ENCODE data around the gene ZNF777.
"Not testable (repeated sequence)": the region's sequence is repeated elsewhere in the genome, so short reads cannot be mapped to it uniquely, and the experiment has no call there.

DNA sequence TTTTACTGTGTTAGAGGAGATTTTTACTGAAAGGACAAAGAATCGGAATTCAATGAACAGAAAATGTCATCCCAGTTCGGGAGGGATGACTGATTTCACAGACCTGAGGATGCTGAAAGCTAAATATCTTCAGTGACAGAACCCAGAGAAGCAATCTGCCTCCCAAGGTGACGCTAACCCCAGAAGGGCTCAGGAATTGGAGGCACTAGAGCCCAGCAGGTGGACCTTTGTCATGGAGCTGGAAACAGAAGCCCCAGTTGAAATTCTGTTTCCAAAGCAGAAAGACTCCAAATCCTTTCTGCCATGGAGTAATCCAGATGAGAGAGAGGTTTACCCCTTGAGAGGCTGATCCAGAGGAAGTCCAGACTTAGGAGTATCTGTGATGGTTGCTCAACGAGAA is 74.3 kb downstream of the ZNF777 start:
- TF ChIP-seq CTCF (conservative IDR thresholded peaks at IDR 0.05 in 1 of 2, IDR thresholded peaks at IDR 0.05 in 1 of 2; ENCODE audit: extremely low read depth in 1 of 2, insufficient read depth in 1 of 2, low read depth in 1 of 2, low read length in 2 of 2); EZH2 (IDR thresholded peaks at IDR 0.05; ENCODE audit: borderline replicate concordance, low read length): not testable (repeated sequence)
